Cardiac muscle cell (in vitro differentiated cells and primary cell): ENCODE measurements around the gene CTNNA2. TPM values are rescaled to one million over a fixed set of nuclear protein-coding genes. Genes with fewer than 3 reads are reported as not detected.
A peak's percentile ranks its signal among the peaks of the same experiment; 100 is the strongest.

Experiments
- DNase-seq, 2 donors: peaks; one replicate each; pipeline versions ENCODE4 v3.0.0 to v3.0.0-alpha.2; 2010 to 2017; ENCODE audit warnings: low read depth in 1 of 2, low spot score in 1 of 2
- H3K27ac ChIP-seq: fragments of 200-600 bp; sonication (generic); 2 replicates; pipeline ENCODE4 v1.5.1; 2016
- H3K27me3 ChIP-seq: fragments of 200-600 bp; sonication (generic); 2 replicates; pipeline ENCODE4 v1.6.0; 2016; ENCODE audit warnings: control low read depth
- H3K36me3 ChIP-seq: fragments of 200-600 bp; sonication (generic); 2 replicates; pipeline ENCODE4 v1.5.1; 2016; ENCODE audit warnings: control low read depth
- H3K4me1 ChIP-seq: fragments of 200-600 bp; sonication (generic); 2 replicates; pipeline ENCODE4 v1.8.1; 2017; ENCODE audit warnings: low read depth, mild to moderate bottlenecking, mixed run types
- H3K4me3 ChIP-seq: fragments of 200-600 bp; sonication (generic); 2 replicates; pipeline ENCODE4 v1.5.1; 2016; ENCODE audit warnings: mild to moderate bottlenecking
- H3K9me3 ChIP-seq: fragments of 200-600 bp; sonication (generic); 2 replicates; pipeline ENCODE4 v1.5.1; 2017; ENCODE audit warnings: low read depth, mild to moderate bottlenecking, control low read depth
- CTCF ChIP-seq: IDR thresholded peaks from 2 replicates; pipeline ENCODE4 v1.5.1; 2012; ENCODE audit warnings: low read depth, mild to moderate bottlenecking, low read length
- polyA plus RNA-seq: library from polyadenylated mRNA; unstranded; fragments of >200 nt; fragmentation: Nextera tagmentation; extraction: Ambion mirVana; gene quantifications from 2 replicates; pipeline ENCODE4 v1.2.1, GENCODE V29; 2016
- total RNA-seq: library from RNA; depleted of rRNA; stranded (reverse); fragments of >200 nt; gene quantifications from 2 replicates; pipeline ENCODE4 v1.2.3, GENCODE V29; 2016

The CTNNA2 gene
- total and polyA plus RNA-seq, 2 experiments from 2014 or later, result 7.4 to 17.4 TPM

GRCh38 chr2:80126596-80127189 is 613.8 kb downstream of the CTNNA2 start:
- Histone ChIP-seq H3K27me3 (no peaks in the 10 kb centered on the region), H3K9me3 (no peaks in the 10 kb centered on the region), H3K36me3 (no peaks in the 10 kb centered on the region), H3K27ac (no peak overlapping the region), H3K4me1 (peaks cover 11% of the 10 kb centered on the region), H3K4me3 (no peak overlapping the region)
- TF ChIP-seq CTCF, result no peak
- peak in 1 of 2 donors; percentile 3 for DNase-seq

- TF ChIP-seq CTCF, result no peak
- no peak for DNase-seq
- peaks cover 11% of the 10 kb centered on the region for H3K4me1 ChIP-seq
- H3K4me3 ChIP-seq, result no peak overlapping the region
- H3K9me3 ChIP-seq, result no peaks in the 10 kb centered on the region
- no peaks in the 10 kb centered on the region for H3K27me3 ChIP-seq
- no peak overlapping the region for H3K27ac ChIP-seq
- H3K36me3 ChIP-seq, result no peaks in the 10 kb centered on the region
Measured at GRCh38 chr2:80128080-80128479, 615.2 kb downstream of the CTNNA2 start.

GRCh38 chr2:80132281-80132680 is 619.4 kb downstream of the CTNNA2 start:
- H3K27ac ChIP-seq, result no peak overlapping the region
- H3K4me3 ChIP-seq, result no peak overlapping the region
- H3K4me1 ChIP-seq, result peaks cover 10% of the 10 kb centered on the region
- no peaks in the 10 kb centered on the region for H3K27me3 ChIP-seq
- no peak for DNase-seq
- no peak for TF ChIP-seq CTCF
- H3K9me3 ChIP-seq, result no peaks in the 10 kb centered on the region
- no peaks in the 10 kb centered on the region for H3K36me3 ChIP-seq

GRCh38 chr2:80135001-80135400 is 622.1 kb downstream of the CTNNA2 start:
- DNase-seq, result no peak
- TF ChIP-seq CTCF, result no peak
- H3K27ac ChIP-seq, result no peak overlapping the region

GRCh38 chr2:80136338-80136737 is 623.5 kb downstream of the CTNNA2 start:
- Histone ChIP-seq H3K36me3 (no peaks in the 10 kb centered on the region), H3K27me3 (no peaks in the 10 kb centered on the region), H3K4me1 (no peaks in the 10 kb centered on the region), H3K27ac (no peak overlapping the region), H3K4me3 (no peak overlapping the region), H3K9me3 (no peaks in the 10 kb centered on the region)
- no peak for DNase-seq
- TF ChIP-seq CTCF, result no peak

More at GRCh38 chr2:80135001-80135400, 622.1 kb downstream of the CTNNA2 start:
- Histone ChIP-seq H3K4me1 (no peaks in the 10 kb centered on the region), H3K36me3 (no peaks in the 10 kb centered on the region), H3K9me3 (no peaks in the 10 kb centered on the region), H3K27me3 (no peaks in the 10 kb centered on the region), H3K4me3 (no peak overlapping the region)

- TF ChIP-seq CTCF, result no peak
- no peak for DNase-seq
Measured at GRCh38 chr2:80139001-80139400, 626.1 kb downstream of the CTNNA2 start.

More at GRCh38 chr2:80139001-80139400, 626.1 kb downstream of the CTNNA2 start:
- Histone ChIP-seq H3K4me1 (no peaks in the 10 kb centered on the region), H3K27me3 (no peaks in the 10 kb centered on the region), H3K27ac (no peak overlapping the region), H3K9me3 (no peaks in the 10 kb centered on the region), H3K4me3 (no peak overlapping the region), H3K36me3 (no peaks in the 10 kb centered on the region)
